Measurements from ENCODE around the gene HAND1.

The HAND1 gene

DNA sequence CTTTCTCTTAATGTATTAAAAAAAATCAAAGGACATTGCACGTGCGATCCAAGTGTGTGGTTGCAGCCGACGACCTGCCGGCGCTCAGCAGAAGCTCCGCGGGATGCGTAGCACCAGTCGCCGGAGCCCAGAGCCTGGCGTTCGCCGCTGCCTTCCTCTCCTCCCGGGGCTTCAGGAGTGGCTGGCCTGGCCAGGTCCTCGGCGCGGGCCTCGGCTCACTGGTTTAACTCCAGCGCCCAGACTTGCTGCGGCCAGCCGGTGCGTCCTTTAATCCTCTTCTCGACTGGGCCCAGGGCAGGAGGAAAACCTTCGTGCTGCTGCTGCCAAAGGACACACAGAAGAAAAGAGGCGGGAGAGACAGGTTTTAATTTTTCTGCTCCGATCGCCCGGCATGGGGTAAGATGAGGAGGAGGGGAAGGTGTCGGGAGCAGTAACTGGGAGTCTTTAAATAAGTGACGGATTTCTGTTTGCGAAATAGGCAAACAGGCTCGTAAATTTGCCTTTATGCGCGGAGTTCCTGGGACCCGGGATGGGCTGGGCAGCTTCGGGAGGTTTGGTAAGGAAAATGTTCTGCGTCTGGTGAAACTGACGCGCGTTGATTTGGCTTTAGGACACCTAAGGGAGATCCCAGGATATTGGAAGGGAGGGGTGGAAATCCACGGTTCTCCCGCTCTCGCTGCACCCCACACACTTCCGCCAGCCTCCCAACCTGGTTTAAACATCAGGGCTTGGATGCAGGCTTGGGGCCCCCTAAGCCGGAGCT is 2.3 kb downstream of the HAND1 start:
- CTCF ChIA-PET: interaction anchor here (1.1 kb wide), 1 partner anchor 12 kb away, joined by 4 read pairs; no protein-coding TSS in a partner anchor
- POLR2A ChIA-PET: interaction anchor here (0.8 to 1.4 kb wide), 3 partner anchors 45 to 107 kb away, joined by 3 to 5 read pairs (median 3); no protein-coding TSS in a partner anchor
- DNase-seq (ENCODE audit: extremely low spot score): no peak
- TF ChIP-seq ARNT (IDR thresholded peaks at IDR 0.05) (no peak), HDGF (IDR thresholded peaks at IDR 0.05; ENCODE audit: borderline replicate concordance) (no peak), L3MBTL2 (conservative IDR thresholded peaks at IDR 0.05) (no peak), FOXK2 (IDR thresholded peaks at IDR 0.05) (no peak), LEF1 (IDR thresholded peaks at IDR 0.05; ENCODE audit: borderline replicate concordance) (no peak), CTBP1 (IDR thresholded peaks at IDR 0.05; ENCODE audit: borderline replicate concordance) (no peak), BHLHE40 (IDR thresholded peaks at IDR 0.05; ENCODE audit: borderline replicate concordance) (no peak)

DNA sequence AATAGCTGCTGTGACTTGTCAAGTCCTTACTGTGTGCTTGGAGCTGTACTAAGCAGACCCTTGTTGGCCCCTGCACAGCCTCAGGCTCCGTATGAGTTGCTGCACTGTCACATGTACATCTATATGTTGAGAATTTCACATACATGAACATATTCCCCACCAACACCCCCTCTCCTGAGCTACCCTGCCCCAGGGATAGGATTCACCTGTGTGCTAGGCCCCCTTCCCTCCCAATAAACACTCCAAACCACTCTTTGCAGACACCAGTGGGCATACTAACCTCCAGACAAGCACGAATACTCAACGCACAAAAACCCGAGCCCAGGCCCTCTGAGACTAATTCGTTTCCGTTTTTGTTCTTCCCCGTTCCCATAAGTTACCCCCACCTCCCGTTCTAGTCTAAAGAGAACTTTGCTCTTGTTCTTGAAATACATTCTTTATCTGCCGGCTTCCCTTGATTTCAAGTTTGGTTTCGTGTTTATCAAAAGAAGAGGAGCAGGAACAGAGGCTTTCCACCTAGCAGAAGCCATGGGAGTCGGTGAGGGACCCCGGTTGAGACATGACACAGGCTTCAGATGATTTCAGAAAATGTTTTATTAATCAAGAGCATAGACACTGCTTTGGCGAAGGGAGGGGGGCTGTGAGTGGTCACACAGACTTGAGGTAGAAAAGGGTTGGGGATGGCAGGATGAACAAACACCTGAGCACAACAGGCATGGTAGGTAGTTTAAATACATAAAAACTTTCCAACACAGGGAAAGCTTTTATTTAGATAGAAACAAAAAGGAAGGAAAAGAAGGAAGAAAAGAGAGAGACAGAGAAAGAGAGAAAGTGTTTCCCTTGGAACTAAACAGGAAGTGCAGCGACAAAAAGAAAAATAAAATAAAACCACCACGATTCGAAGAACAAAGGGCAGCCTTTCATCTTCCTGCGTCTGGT is 3.4 kb downstream of the HAND1 start:
- ChIA-PET CTCF (no interaction called here), POLR2A (interaction anchor here (0.9 to 1.1 kb wide), 2 partner anchors 9 to 113 kb away, joined by 3 to 4 read pairs; no protein-coding TSS in a partner anchor)
- DNase-seq (ENCODE audit: extremely low spot score): no peak
- TF ChIP-seq SUZ12 (IDR thresholded peaks at IDR 0.05) (no peak), ZNF384 (IDR thresholded peaks at IDR 0.05) (no peak), FOXK2 (IDR thresholded peaks at IDR 0.05) (no peak), CTBP1 (IDR thresholded peaks at IDR 0.05; ENCODE audit: borderline replicate concordance) (no peak), HDGF (IDR thresholded peaks at IDR 0.05; ENCODE audit: borderline replicate concordance) (no peak), ELF4 (IDR thresholded peaks at IDR 0.05) (no peak), NFRKB (IDR thresholded peaks at IDR 0.05) (no peak)
- TF ChIP-seq, protein P1, sequence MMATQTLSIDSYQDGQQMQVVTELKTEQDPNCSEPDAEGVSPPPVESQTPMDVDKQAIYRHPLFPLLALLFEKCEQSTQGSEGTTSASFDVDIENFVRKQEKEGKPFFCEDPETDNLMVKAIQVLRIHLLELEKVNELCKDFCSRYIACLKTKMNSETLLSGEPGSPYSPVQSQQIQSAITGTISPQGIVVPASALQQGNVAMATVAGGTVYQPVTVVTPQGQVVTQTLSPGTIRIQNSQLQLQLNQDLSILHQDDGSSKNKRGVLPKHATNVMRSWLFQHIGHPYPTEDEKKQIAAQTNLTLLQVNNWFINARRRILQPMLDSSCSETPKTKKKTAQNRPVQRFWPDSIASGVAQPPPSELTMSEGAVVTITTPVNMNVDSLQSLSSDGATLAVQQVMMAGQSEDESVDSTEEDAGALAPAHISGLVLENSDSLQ (IDR thresholded peaks at IDR 0.05): no peak

DNA sequence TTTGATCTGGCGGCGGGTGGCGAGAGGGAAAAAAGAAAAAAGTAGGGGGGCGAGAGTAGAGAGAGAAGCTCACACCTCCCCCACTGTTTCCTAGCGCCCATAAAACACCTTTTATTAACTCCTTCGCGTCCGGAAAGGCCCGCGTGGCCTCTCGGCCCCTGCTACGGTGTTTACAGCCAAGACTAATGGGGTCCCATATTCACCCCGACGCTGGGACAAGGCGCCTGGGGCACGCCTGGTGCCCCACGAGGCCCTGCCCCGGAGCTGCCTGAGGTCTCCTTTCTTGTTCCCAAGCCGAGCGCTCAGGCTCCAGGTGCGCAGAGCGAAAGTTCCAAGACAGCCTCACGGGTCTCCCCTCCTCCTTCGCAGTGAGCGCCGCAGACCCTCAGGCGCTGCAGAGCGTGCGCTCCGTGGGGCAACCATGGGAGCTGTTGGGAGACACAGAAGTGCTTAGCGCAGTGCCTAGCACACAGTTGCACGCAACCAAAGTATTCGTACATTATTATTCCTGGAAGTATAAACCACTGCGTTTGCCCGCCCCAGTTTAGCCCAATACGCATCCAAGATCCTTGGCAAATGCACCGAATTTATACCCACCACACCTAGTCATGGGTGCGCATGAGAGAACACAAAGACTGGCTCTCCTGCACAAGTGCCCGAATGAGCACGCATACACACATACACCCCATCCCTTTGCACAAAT is 4.3 kb downstream of the HAND1 start:
- TF ChIP-seq BHLHE40 (IDR thresholded peaks at IDR 0.05; ENCODE audit: borderline replicate concordance): no peak
- CTCF ChIA-PET: interaction anchor here (1.0 kb wide), 1 partner anchor 135 kb away, joined by 4 read pairs; no protein-coding TSS in a partner anchor
- POLR2A ChIA-PET: interaction anchor here (0.9 to 1.1 kb wide), 2 partner anchors 10 to 114 kb away, joined by 3 to 4 read pairs; no protein-coding TSS in a partner anchor
- no peak for DNase-seq (ENCODE audit: extremely low spot score)

DNA sequence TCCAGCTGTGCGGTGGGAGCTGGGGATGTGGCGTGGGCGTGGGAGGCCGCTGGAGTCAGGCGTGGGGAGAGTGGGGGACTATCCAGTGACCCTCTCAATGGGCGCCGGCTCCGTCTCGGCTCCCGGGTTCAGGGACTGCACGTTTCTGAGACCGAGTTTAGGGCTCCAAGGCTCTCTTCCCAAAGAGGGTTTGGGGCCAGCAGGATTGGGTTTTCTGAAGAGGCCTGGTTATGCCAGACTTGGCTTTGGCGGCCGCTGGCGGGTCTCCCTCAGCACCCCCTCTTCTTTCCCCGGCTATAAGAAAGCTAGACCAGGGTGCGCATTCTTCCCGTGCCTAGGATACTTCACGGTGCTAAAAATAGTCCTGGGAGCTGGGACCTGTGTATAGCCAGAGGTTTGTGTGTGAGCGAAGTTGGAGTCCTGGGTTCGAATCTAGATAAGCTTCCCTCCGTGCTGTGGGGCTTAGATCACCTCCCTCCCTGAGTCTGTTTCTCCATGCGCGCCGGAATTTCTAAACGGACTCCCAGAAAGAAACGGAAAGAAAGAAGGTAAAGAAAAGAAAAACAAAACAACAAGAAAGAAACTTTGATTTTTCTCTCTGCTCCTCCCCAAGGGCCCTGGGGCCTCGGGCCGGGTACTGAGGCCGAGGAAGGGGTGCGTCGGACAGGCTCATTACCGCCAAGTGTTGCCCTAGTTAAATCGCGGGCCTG is 5.0 kb downstream of the HAND1 start:
- TF ChIP-seq, protein P1 (IDR thresholded peaks at IDR 0.05): no peak
- TF ChIP-seq FOXM1 (IDR thresholded peaks at IDR 0.05; ENCODE audit: borderline replicate concordance): no peak
- TF ChIP-seq ELF4 (IDR thresholded peaks at IDR 0.05): no peak
- TF ChIP-seq CTBP1 (IDR thresholded peaks at IDR 0.05; ENCODE audit: borderline replicate concordance): no peak
- TF ChIP-seq NFRKB (IDR thresholded peaks at IDR 0.05): no peak
- no peak for TF ChIP-seq TARDBP (IDR thresholded peaks at IDR 0.05)
- TF ChIP-seq FOXK2 (IDR thresholded peaks at IDR 0.05): no peak
- TF ChIP-seq LEF1 (IDR thresholded peaks at IDR 0.05; ENCODE audit: borderline replicate concordance): no peak
- TF ChIP-seq FOXA1 (IDR thresholded peaks at IDR 0.05): no peak
- no peak for TF ChIP-seq HDGF (IDR thresholded peaks at IDR 0.05; ENCODE audit: borderline replicate concordance)
- no peak for DNase-seq (ENCODE audit: extremely low spot score)
- POLR2A ChIA-PET: no interaction called here
- CTCF ChIA-PET: interaction anchor here (1.0 kb wide), 1 partner anchor 136 kb away, joined by 4 read pairs; no protein-coding TSS in a partner anchor

DNA sequence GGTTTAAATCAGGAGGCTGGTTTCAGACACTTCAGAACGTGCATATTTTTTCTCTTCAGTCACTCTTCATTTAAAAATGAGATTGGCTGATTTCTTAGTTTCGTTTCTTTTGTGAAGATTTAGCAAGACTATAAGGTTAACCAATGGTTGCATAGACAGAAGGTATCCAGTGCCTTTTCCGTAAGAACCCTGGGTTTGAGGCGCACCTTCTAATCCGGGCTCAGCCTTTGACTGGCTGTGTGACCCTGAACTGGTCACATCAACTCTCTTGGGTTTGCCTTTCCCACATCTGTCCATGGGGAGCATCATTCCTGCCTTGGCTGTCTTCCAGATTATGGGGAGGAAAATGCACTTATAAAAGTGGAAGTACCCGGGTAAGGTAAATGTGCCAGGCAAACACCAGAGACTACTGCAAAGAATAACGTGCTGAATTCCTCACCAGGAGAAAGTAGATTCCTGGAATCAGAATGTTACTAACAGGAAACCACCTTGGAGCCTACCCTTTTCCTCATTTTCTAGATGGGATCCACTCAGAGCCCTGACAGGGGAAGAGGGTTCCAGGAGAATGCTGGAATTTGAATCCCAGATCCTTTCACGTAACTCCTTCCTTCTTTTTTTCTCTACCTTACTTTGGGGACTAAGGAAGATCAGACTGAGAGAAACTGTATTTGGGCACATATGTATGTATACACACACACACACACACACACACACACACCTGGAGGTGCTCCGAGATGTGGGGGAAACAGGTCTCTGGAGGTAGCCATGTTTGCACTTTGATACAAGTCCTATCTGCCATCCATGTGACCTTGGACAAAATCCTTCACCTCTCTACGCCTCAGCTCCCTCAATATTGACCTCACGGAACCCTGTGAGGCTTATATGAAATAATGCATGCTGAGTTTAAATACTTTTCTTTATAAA is 6.8 kb downstream of the HAND1 start:
- TF ChIP-seq FOXA1 (IDR thresholded peaks at IDR 0.05) (no peak), TARDBP (IDR thresholded peaks at IDR 0.05) (no peak)
- no peak for DNase-seq (ENCODE audit: extremely low spot score)
- CTCF ChIA-PET: interaction anchor here (0.6 to 2.0 kb wide), 2 partner anchors 15 to 50 kb away, joined by 4 to 6 read pairs; no protein-coding TSS in a partner anchor
- POLR2A ChIA-PET: no interaction called here

Data from HEK293T (cell line).